HCT116 (cell line): ENCODE results near the gene DQX1. TPM values are rescaled to one million over a fixed set of nuclear protein-coding genes. Genes with fewer than 3 reads are reported as not detected.
A peak's percentile ranks its signal among the peaks of the same experiment; 100 is the strongest.

ENCODE experiments used
- ATAC-seq: fragments of 200-7000 bp; cut with Tn5 transposase; 2 replicates; pipeline ENCODE4 v1.9.1; 2020; ENCODE audit warnings: mild to moderate bottlenecking, moderate library complexity
- BruUV-seq: library from RNA; stranded (reverse); fragments of 400-500 nt; replicated peaks from 2 replicates; lab custom pipeline; 2021; lab: Mats Ljungman, UMichigan
- CTCF ChIA-PET: fragments of 300-600 bp; sonication (Branson Sonifier 250); formaldehyde crosslinking; loops from one replicate; lab custom pipeline; 2021; ENCODE audit warnings: antibody characterized with exemption; lab: Charles Lee
- POLR2A ChIA-PET: fragments of 300-600, 350-600 bp; sonication (Branson Sonifier 250); formaldehyde crosslinking; loops from one replicate; lab custom pipeline; 2021; ENCODE audit warnings: antibody characterized with exemption; lab: Charles Lee
- RAD21 ChIA-PET, 2 experiments: fragments of 300-600 bp; sonication (Branson Sonifier 250); formaldehyde crosslinking; loops; one replicate each; lab custom pipeline; 2023; ENCODE audit warnings: low total read pairs in 2 of 2; ENCODE audit not compliant: uncharacterized antibody in 2 of 2, unreplicated experiment in 2 of 2, low non-redundant PET in 1 of 2; lab: Charles Lee
- DNase-seq: peaks from one replicate; pipeline ENCODE4 v3.0.0-alpha.2; 2010; ENCODE audit warnings: low read depth, low spot score
- H2AFZ ChIP-seq: fragments of 200-600 bp; shearing (Covaris generic), sonication (generic); 2 replicates; pipeline ENCODE4 v1.6.1; 2017; ENCODE audit warnings: low read depth, mixed run types, mixed read lengths, antibody characterized with exemption, low read length; ENCODE audit not compliant: poor library complexity, severe bottlenecking
- H3K27ac ChIP-seq: 2 replicates; pipeline ENCODE4 v1.5.1; 2012; ENCODE audit warnings: low read depth, low read length
- H3K27me3 ChIP-seq: fragments of 200-600 bp; sonication (generic); 2 replicates; pipeline ENCODE4 v1.6.1; 2016; ENCODE audit warnings: mixed run types, low read length, mixed read lengths; ENCODE audit not compliant: insufficient read depth
- H3K36me3 ChIP-seq, 2 experiments: fragments of 200-500 bp in 1 of 2; fragments of 200-600 bp in 1 of 2; sonication (Bioruptor generic) in 1 of 2; sonication (generic) in 1 of 2; 2 replicates each; pipeline versions ENCODE4 v1.5.1 to v1.6.1; 2014 to 2016; ENCODE audit warnings: low read length in 2 of 2, inconsistent platforms in 1 of 2, mixed read lengths in 1 of 2, mixed run types in 1 of 2; ENCODE audit not compliant: insufficient read depth in 2 of 2, control insufficient read depth in 1 of 2
- H3K4me1 ChIP-seq, 2 experiments: fragments of 200-600 bp in 1 of 2; sonication (generic) in 1 of 2; 2 replicates each; pipeline versions ENCODE4 v1.5.1 to v1.6.1; 2012 to 2017; ENCODE audit warnings: low read length in 2 of 2, inconsistent platforms in 1 of 2, mild to moderate bottlenecking in 1 of 2, mixed read lengths in 1 of 2, mixed run types in 1 of 2, moderate library complexity in 1 of 2; ENCODE audit not compliant: insufficient read depth in 2 of 2, control insufficient read depth in 1 of 2
- H3K4me2 ChIP-seq: fragments of 200-600 bp; sonication (generic); 2 replicates; pipeline ENCODE4 v1.6.1; 2017; ENCODE audit warnings: mixed run types, low read length, mixed read lengths
- H3K4me3 ChIP-seq, 2 experiments: fragments of 200-600 bp in 1 of 2; sonication (generic) in 1 of 2; replicated peaks in 1 of 2; 2 replicates each; pipeline ENCODE4 v1.5.1; 2011 to 2016; ENCODE audit warnings: low read length in 2 of 2, control low read depth in 1 of 2, low read depth in 1 of 2, mild to moderate bottlenecking in 1 of 2, mixed read lengths in 1 of 2, mixed run types in 1 of 2
- H3K79me2 ChIP-seq: fragments of 200-600 bp; sonication (generic); 2 replicates; pipeline ENCODE4 v1.6.1; 2017; ENCODE audit warnings: mild to moderate bottlenecking, mixed run types, low read length, moderate library complexity, mixed read lengths; ENCODE audit not compliant: insufficient read depth
- H3K9ac ChIP-seq: fragments of 200-600 bp; sonication (generic); 2 replicates; pipeline ENCODE4 v1.6.1; 2016; ENCODE audit warnings: low read length, mixed read lengths
- H3K9me2 ChIP-seq: fragments of 200-600 bp; sonication (generic), shearing (Covaris generic); 2 replicates; pipeline ENCODE4 v1.6.1; 2017; ENCODE audit warnings: mixed run types, mild to moderate bottlenecking, moderate library complexity; ENCODE audit not compliant: insufficient read depth
- H3K9me3 ChIP-seq, 2 experiments: fragments of 200-500 bp in 1 of 2; fragments of 200-600 bp in 1 of 2; sonication (Bioruptor generic) in 1 of 2; sonication (generic) in 1 of 2; 2 replicates each; pipeline ENCODE4 v1.6.1; 2014 to 2017; ENCODE audit warnings: low read length in 2 of 2, mixed read lengths in 2 of 2, inconsistent platforms in 1 of 2, low read depth in 1 of 2, mild to moderate bottlenecking in 1 of 2, mixed run types in 1 of 2, moderate library complexity in 1 of 2; ENCODE audit not compliant: control insufficient read depth in 1 of 2, insufficient read depth in 1 of 2
- H4K20me1 ChIP-seq: fragments of 200-600 bp; sonication (generic), shearing (Covaris generic); 2 replicates; pipeline ENCODE4 v1.6.1; 2017; ENCODE audit warnings: mixed run types, mild to moderate bottlenecking, moderate library complexity; ENCODE audit not compliant: insufficient read depth
- CEBPB ChIP-seq: IDR thresholded peaks from 2 replicates; pipeline ENCODE4 v1.6.1; 2012; ENCODE audit warnings: low read depth
- EGR1 ChIP-seq: IDR thresholded peaks from 2 replicates; pipeline ENCODE4 v1.6.1; 2012; ENCODE audit warnings: low read depth
- EZH2 ChIP-seq: fragments of 200-600 bp; sonication (generic); IDR thresholded peaks from 2 replicates; pipeline ENCODE4 v1.6.1; 2017; ENCODE audit warnings: antibody characterized with exemption, mixed run types
- POLR2AphosphoS5 ChIP-seq: IDR thresholded peaks from 2 replicates; pipeline ENCODE4 v1.6.1; 2011; ENCODE audit warnings: mild to moderate bottlenecking, low read depth, low read length, moderate library complexity
- SRF ChIP-seq: IDR thresholded peaks from 2 replicates; pipeline ENCODE4 v1.6.1; 2012; ENCODE audit warnings: low read depth
- ZFX ChIP-seq: fragments of 450-650 bp; IDR thresholded peaks from 2 replicates; pipeline ENCODE4 v1.6.1; 2017
- ZNF274 ChIP-seq: fragments of 200-500 bp; sonication (Bioruptor generic); IDR thresholded peaks from 2 replicates; pipeline ENCODE4 v1.6.1; 2014; ENCODE audit warnings: mild to moderate bottlenecking, low read depth, low read length, inconsistent platforms
- intact Hi-C: fragments of 100-400 bp; cut with micrococcal nuclease; formaldehyde crosslinking; loops from 2 replicates; pipeline ENCODE4 v1.10.0; 2022
- total RNA-seq: library from RNA; stranded (reverse); gene quantifications from one replicate; pipeline ENCODE4 v1.2.1, GENCODE V29; 2021; ENCODE audit not compliant: unreplicated experiment
- TF ChIP-seq, protein P1 (sequence below): IDR thresholded peaks from 2 replicates; pipeline ENCODE4 v1.6.1; 2011; ENCODE audit warnings: mild to moderate bottlenecking, low read length, moderate library complexity; ENCODE audit not compliant: insufficient replicate concordance; ENCODE audit errors: extremely low read depth

DQX1 gene
- total RNA-seq, 1 experiment from 2014 or later = 0.98 TPM

- intact Hi-C loops = loop anchor here (2.0 kb wide), 1 partner anchor 19 kb away; the partner anchor contains the start of genes CCDC142 and TTC31
- peak overlapping the region; percentile 95 for H3K4me2 ChIP-seq
- BruUV-seq = no TSS peak
- ChIA-PET RAD21 (no interaction called here), CTCF (interaction anchor here (0.8 kb wide), 1 partner anchor 18 kb away, joined by 3 read pairs; the partner anchor contains the start of genes CCDC142 and TTC31), POLR2A (interaction anchor here (1.3 kb wide), 1 partner anchor 26 kb away, joined by 3 read pairs; no protein-coding TSS in a partner anchor)
- no peaks in the 10 kb centered on the region for H3K9me3 ChIP-seq
- ATAC-seq (no peak), DNase-seq (no peak)
- peaks cover 3 to 16% of the 10 kb centered on the region in 2 experiments; a peak in 2 of 4 replicates for H3K36me3 ChIP-seq
- H2AFZ ChIP-seq = no peak overlapping the region
- peaks cover 14% of the 10 kb centered on the region for H3K79me2 ChIP-seq
- no peaks in the 10 kb centered on the region for H4K20me1 ChIP-seq
- peak overlapping the region; percentile 83 to 89 for H3K4me3 ChIP-seq
- H3K9me2 ChIP-seq = no peaks in the 10 kb centered on the region
- H3K9ac ChIP-seq = peak overlapping the region; percentile 85
- peak overlapping the region; percentile 91 for H3K27ac ChIP-seq
- H3K4me1 ChIP-seq = peaks cover 24 to 49% of the 10 kb centered on the region in 2 experiments
- H3K27me3 ChIP-seq = no peaks in the 10 kb centered on the region
- TF ChIP-seq POLR2AphosphoS5 = peak; percentile 21; the same call in 1 of the 2 replicates
- TF ChIP-seq ZNF274 = no peak
- TF ChIP-seq, all 23 proteins: peak for 1
Observed at GRCh38 chr2:74501335-74502071, 24.5 kb downstream of the DQX1 start.

GRCh38 chr2:74500578-74500946 lies 25.5 kb downstream of the DQX1 start:
- no peak overlapping the region for H3K27ac ChIP-seq
- ChIA-PET CTCF (interaction anchor here (0.8 kb wide), 1 partner anchor 18 kb away, joined by 3 read pairs; the partner anchor contains the start of genes CCDC142 and TTC31), POLR2A (interaction anchor here (1.3 kb wide), 1 partner anchor 25 kb away, joined by 3 read pairs; no protein-coding TSS in a partner anchor)
- peaks cover under 1 to 11% of the 10 kb centered on the region in 2 experiments; a peak in 2 of 4 replicates for H3K36me3 ChIP-seq
- no TSS peak for BruUV-seq
- H2AFZ ChIP-seq = no peak overlapping the region
- H3K79me2 ChIP-seq = peaks cover 6% of the 10 kb centered on the region
- no peaks in the 10 kb centered on the region for H4K20me1 ChIP-seq
- no peak for TF ChIP-seq EZH2
- TF ChIP-seq CEBPB = no peak
- TF ChIP-seq EGR1 = no peak
- TF ChIP-seq SRF = no peak
- no peak for TF ChIP-seq ZFX
- TF ChIP-seq ZNF274 = no peak
- TF ChIP-seq POLR2AphosphoS5 = no peak
- TF ChIP-seq, protein P1, sequence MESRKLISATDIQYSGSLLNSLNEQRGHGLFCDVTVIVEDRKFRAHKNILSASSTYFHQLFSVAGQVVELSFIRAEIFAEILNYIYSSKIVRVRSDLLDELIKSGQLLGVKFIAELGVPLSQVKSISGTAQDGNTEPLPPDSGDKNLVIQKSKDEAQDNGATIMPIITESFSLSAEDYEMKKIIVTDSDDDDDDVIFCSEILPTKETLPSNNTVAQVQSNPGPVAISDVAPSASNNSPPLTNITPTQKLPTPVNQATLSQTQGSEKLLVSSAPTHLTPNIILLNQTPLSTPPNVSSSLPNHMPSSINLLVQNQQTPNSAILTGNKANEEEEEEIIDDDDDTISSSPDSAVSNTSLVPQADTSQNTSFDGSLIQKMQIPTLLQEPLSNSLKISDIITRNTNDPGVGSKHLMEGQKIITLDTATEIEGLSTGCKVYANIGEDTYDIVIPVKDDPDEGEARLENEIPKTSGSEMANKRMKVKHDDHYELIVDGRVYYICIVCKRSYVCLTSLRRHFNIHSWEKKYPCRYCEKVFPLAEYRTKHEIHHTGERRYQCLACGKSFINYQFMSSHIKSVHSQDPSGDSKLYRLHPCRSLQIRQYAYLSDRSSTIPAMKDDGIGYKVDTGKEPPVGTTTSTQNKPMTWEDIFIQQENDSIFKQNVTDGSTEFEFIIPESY = no peak
- TF ChIP-seq, all 23 proteins: peak for 0
- RAD21 ChIA-PET = no interaction called here
- Histone ChIP-seq H3K4me2 (no peak overlapping the region), H3K4me3 (no peak overlapping the region), H3K9me2 (no peaks in the 10 kb centered on the region), H3K27me3 (no peaks in the 10 kb centered on the region), H3K4me1 (peaks cover 18 to 40% of the 10 kb centered on the region in 2 experiments), H3K9ac (no peak overlapping the region), H3K9me3 (no peaks in the 10 kb centered on the region)
- DNase-seq = no peak
- intact Hi-C loops = no loop called here
- ATAC-seq = no peak
